ENCODE data around the gene DDX51.

DDX51 gene

GRCh38 chr12:132167611-132168310 is 23.6 kb upstream of the DDX51 start:
- DNase-seq (ENCODE audit: low read depth in 2 of 2): no peak

DNA sequence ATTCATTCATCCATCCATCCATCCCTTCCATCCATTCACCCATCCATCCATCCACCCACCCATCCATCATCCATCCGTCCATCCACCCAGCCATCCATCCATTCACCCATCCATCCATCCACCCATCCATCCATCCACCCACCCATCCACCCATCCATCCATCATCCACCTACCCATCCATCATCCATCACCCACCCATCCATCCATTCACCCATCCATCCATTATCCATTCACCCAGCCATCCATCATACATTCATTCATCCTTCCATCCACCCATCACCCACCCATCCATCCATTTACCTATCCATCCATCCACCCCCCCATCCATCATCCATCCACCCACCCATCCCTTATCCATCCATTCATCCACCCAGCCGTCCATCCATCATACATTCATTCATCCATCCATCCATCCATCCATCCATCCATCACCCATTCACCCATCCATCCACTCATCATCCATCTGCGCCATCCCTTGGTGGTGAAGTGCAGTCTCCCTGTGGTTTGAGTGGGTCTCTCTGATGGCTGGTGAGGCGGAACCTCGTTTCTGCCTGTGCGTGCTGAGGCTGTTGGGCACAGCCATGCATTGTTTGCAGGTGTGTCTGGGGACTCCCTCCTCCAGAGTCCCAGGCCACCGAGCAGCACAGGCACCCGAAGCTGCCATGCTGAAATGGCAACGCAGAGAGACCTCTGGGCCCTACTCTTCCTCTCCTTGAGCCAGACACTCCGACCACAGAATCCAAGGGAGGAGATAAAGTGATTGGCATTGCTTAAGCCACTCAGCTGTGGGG is 22.9 kb upstream of the DDX51 start:
- no peak for DNase-seq (ENCODE audit: low read depth in 2 of 2)

DNA sequence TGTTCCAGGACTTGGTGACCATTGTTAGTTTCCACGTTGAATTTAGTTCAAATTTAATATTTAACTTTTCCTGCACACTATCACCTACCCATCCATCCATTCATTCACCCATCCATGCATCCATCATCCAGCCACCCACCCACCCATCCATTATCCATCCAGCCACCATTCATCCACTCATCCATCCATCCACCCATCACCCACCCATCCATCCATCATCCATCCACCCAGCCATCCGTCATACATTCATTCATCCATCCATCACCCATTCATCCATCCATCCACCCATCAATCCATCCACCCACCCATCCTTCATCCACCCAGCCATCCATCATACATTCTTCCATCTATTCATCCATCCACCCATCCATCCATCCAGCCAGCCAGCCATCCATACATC is 22.0 kb upstream of the DDX51 start:
- no peak for DNase-seq (ENCODE audit: low read depth in 2 of 2)

DNA sequence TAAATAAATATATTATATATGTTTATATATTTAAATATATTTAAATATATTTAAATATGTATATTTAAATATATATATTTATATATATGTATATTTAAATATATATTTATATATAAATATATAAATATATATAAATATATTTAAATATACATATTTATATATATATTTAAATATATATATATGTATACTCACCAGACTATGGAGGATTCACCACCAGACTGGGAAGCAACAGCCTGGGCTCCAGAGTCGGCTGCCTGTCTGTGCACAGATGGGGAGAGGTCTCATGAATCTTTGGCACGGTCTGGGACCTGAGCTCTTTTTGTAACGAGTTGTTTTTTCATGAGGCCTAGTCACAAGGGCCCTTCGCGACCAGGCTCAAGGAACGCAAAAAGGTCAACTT is 21.5 kb upstream of the DDX51 start:
- DNase-seq (ENCODE audit: low read depth in 2 of 2): no peak

DNA sequence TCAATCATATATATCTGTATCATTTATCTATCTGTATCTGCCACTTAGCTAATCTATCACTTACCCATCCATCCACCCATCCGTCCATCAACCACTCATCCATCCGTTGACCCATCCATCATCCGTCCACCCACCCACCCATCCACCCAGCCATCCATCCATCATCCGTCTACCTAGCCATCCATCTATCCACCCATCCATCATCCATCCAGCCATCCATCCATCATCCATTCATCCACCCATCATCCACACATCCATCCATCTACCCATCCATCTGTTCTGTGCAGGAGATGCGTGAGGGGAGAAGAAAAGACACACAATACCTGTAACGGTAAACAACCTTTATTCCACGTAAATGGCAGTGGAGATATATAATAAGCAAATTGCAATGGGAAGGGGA is 20.3 kb upstream of the DDX51 start:
- no peak for DNase-seq (ENCODE audit: low read depth in 2 of 2)

DNA sequence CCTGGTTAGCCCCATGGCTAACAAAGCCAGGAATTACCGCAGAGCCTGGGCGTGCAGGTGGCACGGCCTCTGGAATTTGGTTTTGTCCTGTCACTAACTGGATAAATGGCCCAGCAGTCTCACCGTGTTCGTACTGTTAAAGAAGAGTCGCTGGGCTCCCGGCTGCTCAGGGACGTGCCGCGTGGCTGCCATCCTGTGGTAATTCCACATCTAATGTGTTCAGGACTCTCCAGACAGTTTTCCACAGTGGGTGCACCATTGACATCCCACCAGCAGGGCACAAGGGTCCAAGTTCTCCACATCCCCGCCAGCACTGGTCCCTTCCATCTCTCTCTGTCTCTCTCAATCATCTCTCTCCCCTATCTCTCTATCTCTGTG is 19.8 kb upstream of the DDX51 start:
- no peak for DNase-seq (ENCODE audit: low read depth in 2 of 2)

GRCh38 chr12:132163041-132163910 is 19.2 kb upstream of the DDX51 start:
- no peak for DNase-seq (ENCODE audit: low read depth in 2 of 2)

DNA sequence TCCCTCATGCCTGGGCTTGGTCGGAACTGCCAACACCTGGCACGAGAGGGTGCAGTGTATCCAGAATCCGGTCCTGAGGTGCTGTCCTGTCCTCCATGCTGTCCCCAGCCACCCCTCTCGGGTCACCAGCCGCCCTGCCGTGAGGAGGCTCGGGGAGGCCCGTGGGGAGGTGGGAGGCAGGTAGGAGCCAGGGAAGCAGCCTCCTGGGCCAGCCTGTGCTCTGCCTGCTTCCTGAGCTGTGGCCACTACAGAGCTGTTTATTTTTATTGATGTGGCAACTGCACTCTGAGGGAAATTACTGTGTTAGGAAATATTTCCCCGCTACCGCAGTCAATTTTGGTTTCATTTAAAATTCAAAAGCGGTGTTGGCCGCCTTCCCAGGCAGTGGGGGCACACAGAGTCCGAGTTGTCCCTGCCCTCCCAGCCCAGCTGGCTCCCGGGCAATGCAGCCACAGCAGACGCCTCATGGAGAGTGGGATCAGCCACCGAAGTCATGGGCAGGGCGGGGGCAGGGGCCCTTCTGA is 18.5 kb upstream of the DDX51 start:
- peak in 1 of 2 experiments; percentile 22 for DNase-seq (ENCODE audit: low read depth in 2 of 2)

DNA sequence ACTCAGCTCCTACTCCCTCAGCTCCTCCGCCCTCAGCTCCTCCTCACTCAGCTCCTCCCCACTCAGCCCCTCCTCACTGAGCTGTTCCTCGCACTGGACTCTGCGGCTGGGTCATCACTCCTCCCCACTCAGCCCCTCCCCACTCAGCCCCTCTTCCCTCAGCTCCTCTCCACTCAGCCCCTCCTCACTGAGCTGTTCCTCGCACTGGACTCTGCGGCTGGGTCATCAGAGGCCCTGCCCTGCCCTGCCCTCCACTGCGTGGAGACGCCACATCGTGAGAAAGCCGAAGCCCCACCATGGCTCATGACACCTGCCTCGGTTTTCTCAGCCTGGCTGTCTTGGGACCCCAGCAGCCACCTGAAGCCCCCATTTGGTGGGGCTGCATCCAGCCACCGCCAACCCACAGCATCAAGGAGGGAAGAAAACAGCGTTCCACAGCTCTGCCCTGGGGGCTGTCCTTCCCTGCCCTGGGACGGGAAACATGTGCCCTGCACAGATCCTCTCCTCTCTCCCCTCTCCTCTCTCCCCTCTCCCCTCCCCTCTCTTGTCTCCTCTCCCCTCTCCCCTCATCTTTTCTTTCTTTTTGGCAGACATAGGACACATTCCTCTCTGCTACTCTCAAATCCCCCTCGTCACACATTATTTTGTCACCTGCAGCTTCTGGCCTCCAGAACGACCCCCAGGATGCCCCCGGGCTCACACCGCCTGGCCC is 17.8 kb upstream of the DDX51 start:
- DNase-seq (ENCODE audit: low read depth in 2 of 2): no peak

GRCh38 chr12:132161036-132161781 is 17.1 kb upstream of the DDX51 start:
- no peak for DNase-seq (ENCODE audit: low read depth in 2 of 2)

GRCh38 chr12:132160601-132161035 is 16.5 kb upstream of the DDX51 start:
- DNase-seq (ENCODE audit: low read depth in 2 of 2): no peak

- no peak for DNase-seq (ENCODE audit: low read depth in 2 of 2)
Measured at GRCh38 chr12:132160016-132160415, 15.9 kb upstream of the DDX51 start.

DNA sequence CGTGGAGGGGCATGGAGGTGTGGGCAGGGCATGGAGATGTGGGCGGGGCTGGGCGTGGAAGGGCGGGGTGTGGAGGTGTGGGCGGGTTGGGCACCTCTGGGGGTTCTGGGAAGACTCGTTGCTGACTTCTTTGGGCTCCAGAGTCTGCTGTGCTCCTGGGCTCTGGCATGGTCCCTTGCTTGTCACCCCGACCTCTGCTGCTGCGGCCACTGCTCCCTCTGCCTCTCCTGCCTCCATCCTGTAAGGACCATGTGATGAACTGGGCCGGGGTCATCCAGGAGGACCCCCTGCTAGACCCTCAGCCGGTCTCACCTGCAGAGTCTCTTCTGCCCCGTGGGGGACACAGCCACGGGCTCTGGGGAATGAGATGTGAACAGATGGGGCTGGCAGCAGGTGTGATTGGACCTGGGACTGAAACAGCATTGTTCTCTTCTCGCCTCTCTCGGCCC is 15.5 kb upstream of the DDX51 start:
- no peak for DNase-seq (ENCODE audit: low read depth in 2 of 2)

DNA sequence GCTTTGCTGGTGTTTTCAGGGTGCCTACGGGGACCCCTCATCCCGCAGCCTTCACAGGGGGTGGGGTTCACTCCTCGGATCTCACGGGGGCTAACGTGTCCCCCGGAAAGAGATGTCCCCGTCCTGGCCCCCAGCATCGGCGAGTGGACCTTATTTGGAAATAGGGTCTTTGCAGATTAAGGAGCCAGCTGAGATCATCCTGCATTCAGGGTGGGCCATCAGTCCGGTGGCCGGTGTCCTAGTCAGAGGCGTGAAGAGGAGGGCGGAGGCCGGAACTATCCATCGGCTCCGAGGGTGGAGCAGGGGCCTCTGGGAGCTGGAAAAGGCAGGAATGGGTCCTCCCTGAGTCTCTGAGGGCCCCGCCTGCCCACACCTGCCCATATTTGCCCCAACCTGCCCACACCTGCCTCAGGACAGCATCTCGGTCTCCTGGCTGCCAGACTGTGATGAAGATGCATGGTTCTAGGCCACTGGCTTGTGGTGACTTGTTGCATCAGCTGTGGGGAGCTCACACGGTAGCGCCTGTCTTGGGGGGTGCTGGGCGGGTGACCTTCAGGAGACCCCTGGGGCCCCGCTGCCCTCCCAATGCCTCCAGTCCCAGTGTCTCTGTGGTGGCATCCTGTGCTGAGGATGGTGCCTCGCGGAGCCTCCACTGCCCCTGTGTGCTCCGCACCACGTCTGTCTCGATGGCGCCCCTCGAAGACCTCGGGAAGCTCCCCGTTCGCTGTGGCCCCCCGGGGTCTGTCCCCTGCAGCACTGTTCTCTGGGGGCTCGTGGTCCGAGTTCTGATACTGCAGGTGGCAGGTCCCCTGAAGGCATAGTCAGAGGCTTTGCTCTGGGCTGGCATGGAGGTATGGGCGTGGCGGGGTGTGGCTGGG is 14.8 kb upstream of the DDX51 start:
- no peak for DNase-seq (ENCODE audit: low read depth in 2 of 2)

- DNase-seq (ENCODE audit: low read depth in 2 of 2): no peak
Measured at GRCh38 chr12:132157733-132158409, 13.8 kb upstream of the DDX51 start.

DNA sequence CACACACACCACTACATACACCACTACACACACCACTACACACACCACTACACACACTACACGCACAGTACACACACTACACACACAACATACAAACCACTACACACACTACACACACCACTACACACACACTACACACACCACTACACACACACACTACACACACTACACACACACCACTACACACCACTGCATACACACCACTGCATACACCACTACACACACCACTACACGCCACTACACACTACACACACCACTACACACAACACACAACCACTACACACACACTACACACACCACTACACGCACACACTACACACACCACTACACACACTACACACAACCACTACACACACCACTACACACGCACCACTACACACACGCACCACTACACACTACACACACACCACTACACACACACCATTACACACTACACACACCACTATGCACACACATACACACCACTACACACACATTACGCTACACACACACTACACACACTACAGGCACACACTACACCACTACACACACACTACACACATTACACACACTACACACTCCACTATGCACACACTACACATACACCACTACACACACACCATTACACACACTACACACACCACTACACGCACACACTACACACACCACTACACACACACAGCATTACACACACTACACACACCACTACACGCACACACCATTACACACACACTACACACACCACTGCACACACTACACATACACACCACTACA is 12.6 kb upstream of the DDX51 start:
- no peak for DNase-seq (ENCODE audit: low read depth in 2 of 2)

GRCh38 chr12:132155771-132156572 is 11.9 kb upstream of the DDX51 start:
- DNase-seq (ENCODE audit: low read depth in 2 of 2): no peak

All from fibroblast of skin of left biceps (primary cell).